NCI-H2171 (cell line): Measurements from ENCODE around the gene DGCR6L.
"Not testable (repeated sequence)": the region's sequence is repeated elsewhere in the genome, so short reads cannot be mapped to it uniquely, and the experiment has no call there.

Source experiments
- DNase-seq: peaks from one replicate; lab custom pipeline; 2025; lab: John Stamatoyannopoulos, UW

The DGCR6L gene

DNA sequence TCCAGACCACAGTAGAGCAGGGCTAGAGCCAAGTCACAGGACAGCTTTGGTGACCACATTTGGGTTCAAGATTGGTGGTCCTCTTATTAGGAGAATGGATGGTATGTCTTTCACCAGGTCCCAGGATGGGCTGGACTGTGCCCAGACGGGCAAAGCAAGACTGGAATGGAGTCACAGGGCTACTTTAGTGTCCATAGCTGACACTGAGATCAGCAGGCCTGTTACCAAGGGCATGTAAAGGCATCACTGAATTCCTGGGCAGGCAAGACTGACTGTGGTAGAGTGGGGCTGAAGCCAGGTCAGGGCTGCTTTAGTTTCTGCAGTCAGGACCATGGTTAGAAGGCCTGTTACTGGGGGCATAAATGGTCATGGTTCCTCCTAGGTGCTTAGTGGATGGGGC lies 6.1 kb upstream of the DGCR6L start:
- not testable (repeated sequence) for DNase-seq

DNA sequence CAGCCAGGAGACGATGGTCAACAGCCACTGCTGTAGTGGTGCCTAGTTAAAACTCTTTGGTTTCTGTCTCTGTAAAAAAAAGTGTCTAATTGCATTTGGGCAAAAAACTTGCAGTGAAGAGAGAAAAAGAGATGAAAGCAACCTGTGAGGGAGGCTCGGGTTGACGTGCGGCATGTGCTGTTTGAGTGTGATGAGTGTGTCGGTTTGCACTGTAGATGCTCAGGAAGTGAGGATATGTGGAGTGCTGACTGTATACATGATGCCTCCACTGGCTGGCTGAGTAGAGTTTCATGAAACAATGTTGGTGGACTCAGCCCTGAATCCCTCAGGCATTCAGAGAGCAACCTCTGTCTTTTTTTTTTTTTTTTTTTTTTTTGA lies 4.3 kb upstream of the DGCR6L start:
- no peak for DNase-seq

DNA sequence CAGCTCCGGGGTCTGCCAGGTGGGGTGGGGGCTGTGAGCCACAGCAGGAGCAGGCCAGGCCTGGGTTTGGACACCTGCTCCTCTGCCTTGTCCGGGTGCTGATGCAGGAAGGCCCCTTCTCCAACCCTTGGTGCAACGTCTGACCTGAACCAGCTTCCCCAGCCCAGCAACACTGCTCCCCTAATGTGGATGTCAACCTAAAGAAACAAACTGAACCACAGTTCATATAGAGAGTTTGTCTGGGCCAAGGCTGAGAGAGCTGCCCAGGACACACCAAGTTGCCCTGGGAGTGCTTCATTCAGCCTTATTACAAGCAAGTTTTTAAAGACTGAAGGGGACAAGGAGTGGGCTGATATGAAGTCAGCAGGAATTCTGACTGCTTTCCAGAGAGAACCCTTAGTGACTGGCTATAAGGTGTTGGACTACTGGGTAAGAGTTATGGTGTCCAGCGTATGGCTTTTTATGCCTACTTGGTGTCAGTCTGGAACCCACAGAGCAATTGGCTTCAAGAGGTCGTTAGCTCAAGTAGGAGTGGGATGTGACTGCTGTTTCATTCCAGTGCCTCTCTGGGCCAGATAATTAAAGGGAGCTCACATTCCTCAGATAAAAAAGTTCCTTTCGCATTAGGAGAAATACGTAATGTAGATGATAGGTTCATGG lies 1.8 kb upstream of the DGCR6L start:
- not testable (repeated sequence) for DNase-seq

DNA sequence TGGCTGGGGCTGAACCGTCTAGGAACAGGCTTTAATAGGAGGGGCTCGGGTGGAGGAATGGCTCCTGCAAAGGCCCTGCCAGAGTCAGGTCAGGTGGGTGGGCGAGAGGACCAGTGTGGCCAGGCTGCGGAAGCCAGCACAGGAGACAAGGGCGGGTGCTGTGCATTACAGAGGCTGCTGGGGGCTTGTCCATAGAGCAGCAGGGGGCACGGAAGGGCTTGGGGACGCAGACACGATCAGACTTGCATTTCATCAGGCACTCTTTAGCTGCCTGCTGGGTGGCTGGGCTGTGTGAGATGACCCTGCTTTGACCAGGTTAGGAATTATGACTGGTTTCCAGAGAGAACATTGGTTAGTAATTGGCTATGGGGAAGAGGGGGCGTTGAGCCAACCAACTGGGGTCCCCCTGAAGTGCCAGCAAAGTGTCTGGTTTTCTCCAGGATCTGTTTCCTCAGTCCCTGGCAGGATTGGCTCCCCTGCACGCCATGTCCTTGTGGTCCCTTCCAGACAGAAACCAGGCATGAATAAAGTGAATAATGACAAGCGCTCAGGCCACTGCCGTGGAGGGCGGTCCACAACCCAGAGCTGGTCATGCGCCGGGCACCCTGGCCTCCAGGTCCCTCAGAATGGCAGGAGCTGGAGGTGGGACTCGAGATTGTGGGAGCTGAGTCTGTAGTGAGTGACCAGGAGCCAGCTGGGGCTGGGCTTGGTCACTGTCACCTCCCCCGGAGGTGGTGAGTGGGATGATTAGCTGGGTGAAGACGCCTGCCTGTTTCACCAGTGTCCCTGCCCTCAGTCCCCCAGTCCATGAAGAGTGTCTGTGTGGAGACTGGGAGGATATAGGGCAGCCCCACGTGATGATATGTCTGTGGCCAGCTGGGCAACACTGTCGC lies 1.0 kb upstream of the DGCR6L start:
- DNase-seq: not testable (repeated sequence)

DNA sequence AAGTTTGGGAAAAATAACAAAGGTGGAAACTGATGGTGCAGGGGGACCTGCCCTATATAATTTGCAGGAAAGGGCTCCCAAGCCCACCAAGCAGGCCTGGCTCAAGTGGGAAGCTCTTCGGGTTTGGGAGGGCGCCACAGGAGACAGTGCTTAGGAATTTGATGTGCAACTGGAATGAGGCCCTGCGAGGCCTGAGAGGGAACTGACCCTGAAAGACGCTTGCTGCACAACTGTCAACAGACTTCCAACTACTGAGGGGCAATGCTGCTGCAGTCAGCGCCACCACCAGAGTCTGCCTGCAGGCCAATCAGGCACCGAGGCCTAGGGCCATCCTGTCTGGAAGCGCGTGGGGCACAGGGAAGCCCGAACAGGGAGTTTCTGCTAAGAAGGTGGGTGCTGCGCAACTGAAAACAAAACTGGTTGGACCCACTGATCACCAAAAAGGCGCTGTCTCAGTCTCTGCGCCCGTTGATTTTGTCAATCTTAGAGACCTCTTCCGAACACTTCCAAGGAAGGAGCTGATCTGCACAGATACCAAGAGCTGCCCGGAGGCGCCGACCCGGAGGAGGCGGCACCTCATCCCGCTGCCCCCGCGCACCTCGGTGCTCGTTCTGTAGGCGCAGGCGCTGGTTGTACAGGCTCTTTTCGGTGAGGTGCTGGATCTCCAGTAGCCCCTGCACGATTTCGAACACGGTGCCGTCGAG lies 667 bp downstream of the DGCR6L start:
- DNase-seq: no peak

DNA sequence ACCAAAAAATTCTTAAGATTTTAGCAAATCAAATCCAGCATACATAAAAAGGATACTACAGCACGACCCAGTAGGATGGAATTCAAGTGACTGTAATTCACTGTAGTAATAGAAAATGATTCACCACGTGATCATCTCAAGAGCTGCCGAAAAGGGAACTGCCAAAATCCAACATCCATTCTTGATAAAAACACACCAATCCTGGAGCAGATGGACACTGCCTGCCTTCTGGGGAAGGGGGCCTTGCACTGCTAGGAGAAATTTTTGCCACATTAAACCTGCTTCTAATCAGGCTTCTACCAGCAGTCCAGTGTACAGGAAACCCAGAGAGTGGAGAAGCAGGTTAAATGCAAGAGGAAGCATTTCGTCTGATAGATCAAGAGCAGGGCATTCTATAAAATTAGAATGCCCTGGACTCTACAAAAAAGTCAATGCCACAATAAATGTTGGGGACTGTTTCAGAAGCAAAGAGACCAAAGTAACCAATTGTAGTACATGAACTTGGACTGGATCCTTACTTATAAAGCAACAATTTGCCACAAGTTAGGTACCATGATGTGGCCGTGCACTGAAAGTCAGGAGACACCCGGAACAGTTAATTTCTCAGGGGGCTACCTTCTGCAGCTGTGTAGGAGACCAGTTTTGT lies 1.7 kb downstream of the DGCR6L start:
- not testable (repeated sequence) for DNase-seq

DNA sequence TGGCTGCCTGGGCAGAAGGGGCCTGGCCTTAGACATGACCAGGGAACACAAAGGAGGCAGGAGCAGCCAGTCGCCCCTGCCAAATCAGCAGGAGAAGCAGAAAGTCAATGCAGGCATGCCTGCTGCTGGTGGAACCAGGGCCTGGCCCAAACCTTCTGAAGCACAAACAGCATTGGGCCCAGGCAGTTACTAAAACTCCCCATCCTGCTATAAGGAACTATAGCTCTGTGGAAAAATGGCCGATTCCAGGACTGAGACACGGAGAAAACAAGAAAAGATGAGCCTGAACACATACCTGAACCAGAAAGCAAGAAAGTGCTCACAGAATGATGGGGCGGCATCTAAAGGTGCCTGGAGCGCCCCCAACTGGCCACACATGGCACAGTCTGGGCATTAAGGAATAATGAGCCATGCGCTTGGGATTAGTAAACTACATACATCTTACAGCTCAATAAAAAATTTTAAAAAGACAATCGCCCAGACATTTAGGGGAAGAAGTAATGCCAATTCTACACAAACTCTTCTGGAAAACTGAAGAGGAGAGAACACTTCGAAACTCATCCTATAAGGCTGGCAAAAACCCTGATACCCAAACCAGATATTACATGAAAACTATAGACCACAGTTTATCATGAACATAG lies 2.3 kb downstream of the DGCR6L start:
- not testable (repeated sequence) for DNase-seq

DNA sequence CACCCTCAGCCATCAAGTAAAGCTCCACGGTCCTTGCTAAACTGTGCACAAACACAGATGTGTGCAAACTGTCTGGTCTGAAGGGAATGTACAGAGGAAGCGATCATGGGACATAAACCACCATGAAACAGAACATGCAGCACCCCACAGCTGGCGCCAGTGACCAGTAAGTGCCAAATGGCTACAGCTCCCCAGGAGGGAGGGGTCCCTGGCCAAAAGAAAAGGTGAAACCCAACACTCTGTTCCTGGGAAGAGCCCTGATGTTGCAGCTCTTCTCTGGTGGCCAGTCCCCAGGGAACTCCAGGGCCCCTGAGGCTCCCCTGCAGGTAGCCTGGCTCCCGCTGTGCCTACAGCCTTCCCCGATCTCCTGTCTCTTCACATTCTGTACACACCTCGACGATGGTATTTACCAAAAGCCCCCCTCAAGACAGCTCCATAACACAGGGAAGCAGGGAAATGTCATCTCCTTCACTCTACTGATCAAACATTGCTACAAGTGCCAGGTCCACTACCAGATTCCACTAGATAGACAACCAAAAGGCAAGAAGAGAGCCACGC lies 2.9 kb downstream of the DGCR6L start:
- no peak for DNase-seq

DNA sequence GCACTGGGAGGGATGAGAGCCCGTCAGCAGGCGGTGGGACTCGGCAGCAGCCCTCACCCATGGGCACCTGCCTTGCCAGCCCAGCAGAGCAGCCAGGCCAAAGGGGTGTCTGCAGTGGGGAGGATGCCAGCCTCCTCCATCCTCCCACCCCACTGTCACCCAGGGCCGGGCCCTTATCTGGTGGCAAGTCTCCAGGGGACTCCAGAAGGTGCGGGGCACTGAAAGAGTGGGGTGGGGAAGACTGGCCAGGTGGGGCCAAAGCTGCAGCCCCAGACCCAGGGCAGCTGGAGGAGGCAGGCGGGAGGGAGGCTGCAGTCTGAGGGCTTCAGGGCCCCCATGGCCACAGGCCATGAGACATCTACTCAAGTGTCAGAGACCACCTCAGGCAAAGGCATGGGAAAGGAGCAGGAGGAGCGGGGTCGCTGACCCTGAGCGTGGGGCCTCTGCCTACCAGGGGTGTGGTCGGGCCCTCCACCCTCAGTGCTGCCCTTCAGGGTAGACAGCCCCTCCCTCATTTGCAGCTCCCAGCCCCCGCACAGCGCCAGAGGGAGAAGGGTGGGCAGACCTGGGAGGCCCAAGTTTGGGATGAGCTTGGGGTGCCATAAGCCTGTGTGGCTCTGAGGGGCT lies 3.5 kb downstream of the DGCR6L start:
- DNase-seq: no peak

DNA sequence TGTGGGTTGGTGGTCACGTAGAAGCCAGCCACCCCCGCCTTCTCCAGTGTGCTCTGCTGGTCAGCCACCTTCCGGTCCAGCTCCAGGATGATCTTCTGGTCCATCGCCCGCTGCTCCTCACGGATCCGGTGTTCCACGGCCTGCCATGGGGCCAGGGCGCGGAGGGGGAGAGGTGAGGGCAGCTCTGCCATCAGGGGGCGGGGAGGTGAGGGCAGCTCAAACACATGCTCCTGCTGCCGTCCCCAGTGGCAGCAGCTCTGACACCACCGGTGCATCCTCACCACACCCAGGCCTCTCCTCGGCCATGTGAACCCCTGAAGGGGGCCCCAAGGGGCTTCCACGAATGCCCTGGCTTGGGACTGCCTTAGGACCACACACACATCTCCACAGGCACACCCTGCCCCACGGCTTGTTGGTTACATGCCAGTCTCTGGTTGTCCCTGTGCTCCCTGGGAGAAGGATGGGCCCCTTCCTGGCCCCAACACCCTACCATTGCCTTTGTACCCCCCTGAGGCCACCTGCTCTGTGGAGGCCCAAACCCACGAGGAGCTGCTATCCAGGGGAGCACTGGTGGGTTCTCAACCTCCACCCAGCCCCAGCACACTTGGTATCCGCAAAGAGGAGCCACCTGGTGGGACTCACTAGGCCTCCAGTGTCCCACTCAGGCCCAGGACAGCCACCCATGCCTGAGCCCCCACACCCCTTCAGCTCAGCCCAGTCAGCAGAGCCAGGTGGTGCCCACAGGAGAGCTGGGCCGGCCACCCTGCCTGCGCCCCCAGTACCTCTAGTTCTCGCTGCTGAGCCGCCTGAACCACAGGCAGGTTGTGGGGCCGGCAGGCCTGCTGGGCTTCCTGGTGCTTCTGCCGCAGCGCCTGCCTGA lies 4.3 kb downstream of the DGCR6L start:
- DNase-seq: no peak

DNA sequence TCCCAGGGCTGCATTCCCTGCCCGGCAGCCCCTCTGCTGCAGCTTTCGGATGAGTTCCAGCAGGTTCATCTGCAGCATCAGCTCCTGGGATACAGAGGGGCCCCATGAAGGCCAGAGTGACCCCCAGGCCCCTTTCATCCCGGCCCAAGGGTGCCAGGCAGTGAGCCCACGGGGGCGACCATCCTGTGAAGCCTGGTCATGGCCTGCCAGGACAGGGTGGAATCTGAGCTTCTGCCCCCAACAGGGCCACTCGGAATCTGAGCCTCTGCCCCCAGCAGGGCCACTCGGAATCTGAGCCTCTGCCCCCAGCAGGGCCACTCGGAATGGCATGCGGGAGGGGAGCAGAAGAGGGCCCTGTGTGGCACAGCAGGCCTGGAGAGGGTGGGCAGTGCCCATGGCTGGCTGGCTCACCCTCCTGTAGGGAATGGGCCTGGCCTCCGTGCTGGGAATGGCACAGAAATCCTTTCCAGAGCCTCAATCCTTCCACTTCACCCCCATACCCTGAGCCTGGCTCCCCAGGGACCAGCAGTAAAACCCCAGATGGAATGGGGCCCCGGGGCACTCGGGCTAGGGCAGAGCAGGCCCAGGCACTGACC lies 5.0 kb downstream of the DGCR6L start:
- DNase-seq: not testable (repeated sequence)

DNA sequence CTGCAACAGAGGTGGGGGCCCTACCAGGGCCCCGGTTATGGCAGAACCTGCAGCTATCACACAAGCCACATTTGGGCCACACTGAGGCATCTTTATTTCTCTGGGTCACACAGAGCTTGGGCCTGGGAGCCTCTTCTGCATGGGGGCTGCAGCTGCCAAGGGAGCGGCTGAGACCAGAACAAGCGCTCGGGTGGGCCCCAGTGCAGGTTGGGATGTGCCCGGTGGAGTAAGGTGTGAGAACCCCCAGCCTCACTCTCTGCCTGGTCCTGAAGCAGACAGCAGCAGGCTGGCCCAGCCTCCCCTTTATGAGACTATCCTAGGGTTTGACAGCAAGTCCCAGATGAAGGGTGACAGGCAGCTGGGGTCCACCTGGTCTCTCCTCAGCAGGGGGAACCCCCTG lies 5.7 kb downstream of the DGCR6L start:
- DNase-seq: not testable (repeated sequence)

DNA sequence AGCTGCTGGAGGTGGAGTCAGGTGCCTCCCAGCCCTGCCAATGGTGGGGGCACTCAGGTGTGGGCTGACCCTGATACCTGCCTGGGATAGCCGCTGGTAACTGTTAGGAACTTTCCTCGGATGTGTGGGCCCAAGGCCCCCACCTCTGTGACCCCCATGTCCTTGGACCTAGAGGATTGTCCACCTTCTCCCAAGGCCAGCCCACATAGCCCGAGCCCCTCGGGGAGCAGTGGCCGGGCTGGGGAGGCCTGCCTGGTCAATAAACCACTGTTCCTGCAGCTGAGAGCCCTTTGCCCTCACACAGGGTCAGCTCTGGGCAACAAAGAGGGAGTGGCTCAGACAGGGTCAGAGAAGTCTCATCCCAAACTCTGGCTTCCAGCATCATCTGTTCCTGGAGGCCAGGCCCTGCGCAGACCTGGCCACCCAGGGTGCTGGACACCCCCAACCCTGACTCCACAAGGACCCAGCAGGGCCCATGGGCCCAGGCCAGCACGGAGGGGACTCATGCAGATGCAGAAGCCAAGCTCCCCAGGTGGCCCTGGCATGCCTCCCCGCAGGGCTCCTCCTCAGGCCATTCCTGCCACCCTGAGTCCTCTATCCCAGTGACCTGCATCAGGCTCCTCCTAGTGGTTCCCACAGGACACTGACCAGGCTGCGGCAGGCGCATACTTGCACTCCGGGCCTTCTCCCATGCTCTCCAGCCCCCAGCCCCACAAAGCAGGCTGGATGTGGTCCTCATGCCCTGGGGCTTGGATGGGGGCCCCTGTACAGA lies 6.4 kb downstream of the DGCR6L start:
- DNase-seq: not testable (repeated sequence)

DNA sequence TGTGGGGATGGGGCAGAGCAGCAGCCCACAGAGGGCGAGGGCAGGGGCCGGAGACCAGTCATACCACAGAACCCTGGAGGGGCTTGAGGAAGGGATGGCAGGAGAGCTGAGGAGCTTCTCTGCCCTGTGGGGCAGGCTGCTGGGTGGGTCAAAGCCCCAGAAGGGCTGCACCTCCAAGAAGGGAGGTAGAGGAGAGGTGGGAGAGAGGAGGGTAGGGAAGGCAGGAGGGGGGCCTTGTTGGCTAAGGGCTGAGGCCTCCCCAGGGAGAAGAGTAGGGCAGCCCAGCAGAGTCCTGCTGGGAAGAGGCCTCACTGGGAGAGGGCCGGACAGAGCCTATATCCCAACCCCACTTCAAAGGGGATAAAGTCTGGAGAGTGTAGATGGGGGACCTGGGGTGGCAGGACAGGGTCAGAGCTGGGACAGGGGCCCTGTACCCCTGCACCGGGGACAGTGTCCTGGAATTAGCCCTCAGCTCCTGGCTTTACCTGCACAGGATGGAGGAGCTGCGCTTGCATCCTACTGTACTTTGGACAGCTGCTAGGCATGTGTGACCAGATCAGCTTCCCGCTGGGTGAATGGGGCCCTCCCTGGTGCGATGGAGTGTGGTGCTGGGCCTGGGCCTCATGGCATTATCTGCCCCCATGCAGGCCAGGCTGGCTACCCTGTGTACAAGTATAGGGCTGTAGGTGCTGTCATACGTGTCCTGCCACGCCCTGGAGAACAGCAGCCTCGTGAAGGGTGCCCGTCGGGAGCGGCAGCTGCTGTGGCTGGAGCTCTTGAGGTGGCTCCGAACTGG lies 7.3 kb downstream of the DGCR6L start:
- DNase-seq: no peak

DNA sequence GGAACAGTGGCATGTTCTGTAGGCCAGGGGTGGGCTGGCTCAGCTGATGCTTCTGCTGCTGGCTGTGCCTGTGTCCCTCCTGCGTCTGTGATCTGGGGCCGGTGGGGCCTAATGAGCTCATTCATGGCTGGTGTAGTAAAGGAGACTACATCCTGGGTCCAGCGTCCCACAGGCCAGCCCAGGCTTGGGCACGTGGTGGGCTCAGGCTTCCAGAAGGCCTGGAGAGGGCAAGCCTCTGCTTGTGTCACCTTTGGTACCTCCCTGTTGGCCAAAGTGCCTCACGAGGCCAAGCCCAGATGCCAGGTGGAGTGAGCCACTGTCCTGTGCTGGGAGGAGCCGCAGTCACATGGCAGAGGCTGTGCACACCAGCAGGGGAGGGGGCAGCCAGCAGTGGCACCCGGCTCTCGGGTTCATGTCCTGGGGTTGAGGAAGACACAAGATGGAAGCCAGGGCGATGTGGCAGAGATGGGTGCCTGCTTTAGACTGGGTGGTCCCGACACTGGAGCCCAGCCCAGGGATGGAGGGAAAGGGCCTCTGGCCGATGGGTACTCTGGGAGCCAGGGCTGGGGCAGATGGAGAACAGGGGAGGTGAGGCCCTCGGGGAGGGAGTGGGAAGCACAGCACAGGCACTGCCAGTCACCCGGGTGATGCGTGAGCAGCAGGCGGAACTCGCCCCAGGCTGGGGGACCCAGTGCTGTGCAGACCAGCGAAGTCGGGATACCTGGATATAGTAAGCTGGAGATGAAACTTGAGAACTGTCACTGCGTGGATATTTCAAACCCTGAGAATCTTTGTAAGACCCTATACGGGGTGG lies 8.4 kb downstream of the DGCR6L start:
- not testable (repeated sequence) for DNase-seq

DNA sequence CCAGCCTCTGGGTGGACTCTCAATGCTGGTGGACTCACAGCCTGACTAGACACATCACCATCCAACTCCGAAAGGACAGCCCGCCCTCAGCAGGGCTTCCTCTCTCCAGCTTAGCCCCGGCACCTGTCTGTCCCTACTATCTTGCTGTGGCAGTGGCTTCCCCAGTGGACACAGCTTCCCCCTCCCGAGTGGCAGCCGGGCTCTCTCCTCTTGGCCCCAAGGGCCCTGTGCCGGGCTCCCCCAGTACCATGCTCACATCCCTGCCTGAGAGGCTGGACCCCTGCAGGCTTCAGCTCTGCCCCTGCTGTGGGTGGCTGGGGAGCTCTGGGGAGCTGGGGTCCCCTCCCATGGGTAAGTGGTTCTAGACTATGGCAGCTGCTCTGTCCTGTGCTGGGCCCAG lies 9.1 kb downstream of the DGCR6L start:
- DNase-seq: not testable (repeated sequence)

DNA sequence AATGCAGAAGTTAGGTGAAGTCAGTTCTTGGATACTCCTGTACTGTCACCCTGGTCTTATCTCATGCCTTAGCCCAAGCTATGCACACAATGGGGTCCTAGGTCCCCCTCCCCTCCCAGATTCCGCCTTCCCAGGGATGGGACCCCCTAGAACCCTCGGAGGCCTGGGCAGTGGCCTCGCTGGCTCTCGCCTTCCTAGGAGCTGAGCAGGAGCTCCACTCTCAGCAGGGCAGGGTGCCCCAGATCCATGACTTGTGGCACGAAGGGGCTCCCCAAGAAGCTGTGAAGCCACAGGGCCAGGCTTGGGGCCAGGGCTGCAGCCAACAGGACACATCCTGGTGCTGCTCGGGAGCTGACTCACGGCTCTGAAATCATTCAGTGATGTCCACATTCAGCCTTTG lies 9.7 kb downstream of the DGCR6L start:
- DNase-seq: not testable (repeated sequence)
